ELR (cell line): ENCODE data around the gene GOLGA8H.
"Not testable (repeated sequence)": the region's sequence is repeated elsewhere in the genome, so short reads cannot be mapped to it uniquely, and the experiment has no call there.

Experiments
- DNase-seq: peaks from one replicate; pipeline ENCODE4 v3.0.0-alpha.2; 2015; ENCODE audit warnings: low read depth

Gene GOLGA8H, protein sequence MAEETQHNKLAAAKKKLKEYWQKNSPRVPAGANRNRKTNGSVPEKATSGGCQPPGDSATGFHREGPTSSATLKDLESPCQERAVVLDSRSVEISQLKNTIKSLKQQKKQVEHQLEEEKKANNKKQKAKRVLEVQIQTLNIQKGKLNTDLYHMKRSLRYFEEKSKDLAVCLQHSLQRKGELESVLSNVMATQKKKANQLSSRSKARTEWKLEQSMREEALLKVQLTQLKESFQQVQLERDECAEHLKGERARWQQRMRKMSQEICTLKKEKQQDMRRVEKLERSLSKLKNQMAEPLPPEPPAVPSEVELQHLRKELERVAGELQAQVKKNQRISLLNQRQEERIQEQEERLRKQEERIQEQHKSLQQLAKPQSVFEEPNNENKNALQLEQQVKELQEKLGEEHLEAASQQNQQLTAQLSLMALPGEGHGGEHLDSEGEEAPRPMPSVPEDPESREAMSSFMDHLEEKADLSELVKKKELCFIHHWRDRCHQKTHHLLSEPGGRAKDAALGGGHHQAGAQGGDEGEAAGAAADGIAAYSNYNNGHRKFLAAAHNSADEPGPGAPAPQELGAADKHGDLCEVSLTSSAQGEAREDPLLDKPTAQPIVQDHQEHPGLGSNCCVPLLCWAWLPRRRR

DNA sequence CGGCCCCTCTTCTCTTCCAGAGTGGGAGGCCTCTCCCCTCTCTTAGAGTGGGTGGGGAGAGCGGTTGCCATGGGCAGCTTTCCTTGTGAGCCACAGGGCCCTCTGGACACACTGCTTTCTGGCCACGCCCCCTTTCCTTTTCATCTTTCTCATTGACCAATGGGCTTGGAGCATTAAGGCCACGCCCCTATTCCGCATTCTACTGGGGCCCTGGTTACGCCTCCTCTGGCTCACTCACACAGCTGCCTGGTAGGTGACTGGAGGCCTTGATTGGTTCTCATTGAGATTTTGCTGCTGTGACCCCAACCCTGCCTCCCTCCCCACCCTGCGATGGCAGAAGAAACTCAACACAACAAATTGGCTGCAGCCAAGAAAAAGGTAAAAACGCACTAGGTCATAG, at the start of gene GOLGA8H:
Gene GOLGA8H, plus strand, starts transcription at position 233 of the 400 bp plus-strand sequence. Its CDS starts 98 bp downstream, at position 331.
- DNase-seq: not testable (repeated sequence)

DNA sequence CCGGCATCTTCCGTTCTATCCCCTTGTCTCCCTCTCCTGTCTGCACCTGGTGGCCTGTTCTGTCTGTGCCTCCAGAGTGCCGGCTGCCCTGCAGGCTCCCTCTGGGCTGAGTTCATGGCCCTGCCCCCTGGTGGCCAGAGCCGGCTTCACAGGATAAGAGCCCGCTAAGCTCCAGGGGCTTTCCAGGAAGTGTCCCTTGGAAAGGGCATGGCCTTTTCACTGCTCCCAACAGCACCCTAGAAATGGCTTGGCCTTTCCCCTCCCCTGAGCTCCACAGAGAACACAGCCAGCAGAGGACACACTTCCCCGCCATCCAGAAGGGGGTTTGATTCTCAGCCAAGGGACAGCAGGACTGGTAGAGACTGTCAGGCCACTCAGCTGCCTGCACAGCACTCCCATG, 36.9 kb upstream of the GOLGA8H start:
- DNase-seq: not testable (repeated sequence)

DNA sequence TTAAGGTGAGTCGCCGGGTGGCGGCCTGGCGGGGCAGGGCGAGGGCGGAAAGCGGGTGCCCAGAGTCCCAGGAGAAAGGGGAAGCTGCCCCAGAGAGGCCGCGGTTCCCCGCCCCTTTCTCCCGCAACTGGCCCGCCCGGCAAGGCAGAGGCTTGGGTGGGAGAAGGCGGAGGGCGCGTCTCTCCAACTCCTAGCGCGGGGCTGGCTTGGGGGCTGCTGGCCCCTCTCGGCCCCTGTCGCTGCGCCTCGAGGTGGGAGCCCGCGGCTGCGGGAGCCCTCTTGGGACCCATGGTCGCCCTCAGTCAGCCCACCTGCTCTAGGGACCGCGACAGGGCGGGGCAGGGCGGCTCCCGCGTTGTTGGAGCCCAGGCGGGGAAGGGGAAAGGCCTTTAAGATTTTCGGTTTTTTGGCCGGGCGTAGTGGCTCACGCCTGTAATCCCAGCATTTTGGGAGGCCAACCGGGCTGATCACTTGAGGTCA, 30.8 kb upstream of the GOLGA8H start:
- not testable (repeated sequence) for DNase-seq

DNA sequence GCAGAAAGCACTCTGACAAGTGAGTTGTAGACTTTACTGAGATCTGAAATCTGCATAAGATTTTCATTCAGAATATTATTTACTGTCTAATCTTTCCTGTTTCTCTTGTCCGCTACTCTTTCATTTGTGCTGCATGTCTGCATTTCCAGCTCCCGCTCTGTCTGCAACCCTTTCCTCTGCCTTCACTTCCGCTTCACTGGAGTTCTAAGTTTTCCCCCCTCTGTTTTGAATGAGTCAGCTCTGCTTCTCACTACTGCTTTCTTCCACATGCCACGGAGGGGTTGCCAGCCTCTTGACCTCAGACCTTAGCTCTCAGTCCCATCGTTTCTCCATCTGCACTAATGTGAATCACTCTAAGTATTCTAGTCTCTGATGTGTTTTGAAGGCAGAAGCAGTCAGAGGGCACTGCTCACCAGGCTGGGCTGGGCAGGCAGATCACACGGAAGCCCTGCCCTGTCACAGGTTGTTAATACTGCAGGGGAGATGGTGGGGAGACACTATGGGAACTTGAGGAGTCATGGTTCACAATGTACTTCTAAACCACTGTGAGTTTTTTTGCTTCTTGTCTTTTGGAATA, 24.3 kb upstream of the GOLGA8H start:
- DNase-seq: not testable (repeated sequence)

DNA sequence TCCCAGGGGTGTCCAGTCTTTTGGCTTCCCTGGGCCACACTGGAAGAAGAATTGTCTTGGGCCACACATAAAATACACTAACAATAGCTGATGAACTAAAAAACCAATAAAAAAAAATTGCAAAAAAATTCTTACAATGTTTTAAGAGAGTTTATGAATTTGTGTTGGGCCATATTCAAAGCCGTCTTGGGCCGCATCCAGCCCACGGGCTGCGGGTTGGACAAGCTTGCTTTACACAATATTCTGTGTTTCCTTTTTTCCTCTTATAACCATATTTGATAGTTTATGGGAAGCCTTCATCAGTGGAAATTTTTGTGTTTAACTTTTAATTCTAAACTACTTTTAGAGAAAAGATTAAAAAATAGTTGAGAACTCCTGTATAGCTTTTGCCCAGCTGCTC, 23.1 kb upstream of the GOLGA8H start:
- not testable (repeated sequence) for DNase-seq

DNA sequence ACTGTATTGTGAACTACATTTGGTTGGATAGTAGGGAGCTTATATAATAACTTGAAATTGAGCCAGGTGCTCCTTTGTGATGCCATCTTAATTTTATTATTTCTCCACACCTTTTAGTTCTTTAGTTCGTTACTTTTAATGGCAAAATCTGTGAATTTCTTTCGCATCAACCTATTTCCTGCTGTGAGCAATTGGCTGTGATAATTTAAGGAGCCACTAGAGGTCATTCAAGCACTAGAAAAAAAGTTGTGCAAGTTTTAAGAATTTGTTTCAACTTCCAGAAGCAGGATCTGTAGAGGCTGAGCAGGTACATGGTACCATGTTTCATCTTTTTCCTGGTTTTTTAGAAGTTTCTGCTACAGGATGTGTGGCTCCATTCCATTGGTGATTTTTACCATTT, 4.9 kb upstream of the GOLGA8H start:
- DNase-seq: not testable (repeated sequence)

DNA sequence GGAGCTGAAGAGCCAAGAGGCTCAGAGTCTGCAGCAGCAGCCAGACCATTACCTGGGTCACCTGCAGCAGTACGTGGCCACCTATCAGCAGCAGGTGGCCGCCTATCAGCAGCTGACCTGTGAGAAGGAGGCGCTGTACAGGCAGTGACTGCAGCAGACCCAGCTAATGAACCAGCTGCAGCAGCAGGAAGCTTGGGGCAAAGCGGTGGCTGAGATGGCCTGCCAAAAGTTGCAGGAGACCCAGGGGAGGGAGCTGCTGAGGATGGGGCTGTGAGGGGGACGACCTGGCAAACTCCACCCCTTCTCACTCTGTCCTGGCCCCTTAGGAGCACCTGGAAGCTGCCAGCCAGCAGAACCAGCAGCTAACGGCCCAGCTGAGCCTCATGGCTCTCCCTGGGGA, 8.4 kb downstream of the GOLGA8H start:
- DNase-seq: not testable (repeated sequence)

DNA sequence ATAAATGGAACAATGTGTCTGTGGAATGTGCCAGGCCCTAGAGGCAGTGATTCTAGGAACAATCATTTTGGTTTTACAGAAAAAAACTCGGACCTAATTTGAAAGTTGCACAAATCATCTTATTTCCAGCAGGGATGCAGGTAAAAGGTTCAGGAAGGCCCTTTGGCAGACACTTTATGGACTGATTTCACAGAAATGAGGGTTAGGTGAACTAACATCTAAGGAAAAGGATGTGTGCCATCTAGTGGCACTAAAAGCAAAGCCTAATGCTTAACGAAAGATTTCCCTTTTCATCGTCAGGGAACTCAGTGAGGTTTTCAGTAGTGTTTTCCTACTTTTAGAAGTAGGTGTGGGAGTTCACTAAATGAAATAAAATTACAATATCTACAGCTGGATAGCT, 17.5 kb downstream of the GOLGA8H start:
- DNase-seq: peak; percentile 34

DNA sequence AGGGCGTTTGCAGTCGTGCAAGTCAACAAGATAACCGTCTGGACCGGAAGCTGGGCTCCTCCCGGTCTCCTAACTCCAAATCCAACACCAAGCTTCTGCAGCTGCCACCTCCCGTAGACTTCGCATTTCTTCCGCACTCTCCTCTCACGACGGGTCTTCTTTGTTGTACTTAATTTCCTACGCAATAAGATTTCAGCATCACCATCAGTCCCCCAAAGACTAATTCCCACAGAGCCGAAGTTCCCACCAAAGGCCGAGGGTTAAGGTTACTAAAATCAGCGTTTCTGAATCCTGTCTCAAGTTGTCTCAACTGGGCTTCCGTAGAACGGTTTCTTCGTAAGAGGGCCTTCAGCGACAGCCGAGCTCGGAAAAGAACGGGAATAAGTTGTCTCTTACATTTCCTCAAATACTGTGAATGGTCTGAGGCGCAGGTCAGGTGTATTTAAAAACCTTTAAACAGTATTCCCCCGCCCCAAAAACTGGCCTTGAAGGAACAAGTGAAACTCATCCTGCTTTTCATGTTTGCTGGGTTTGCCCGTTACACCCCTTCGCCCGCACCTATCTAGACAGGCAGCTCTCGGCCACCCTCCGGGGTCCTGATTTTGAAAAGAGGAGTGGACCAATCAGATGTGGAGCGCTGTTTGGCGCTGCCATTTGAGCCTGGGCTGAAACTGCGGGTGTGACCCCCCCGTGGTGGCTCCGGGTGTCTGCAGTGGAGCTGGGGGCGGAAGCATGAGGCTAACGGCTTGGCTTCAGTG, 21.8 kb downstream of the GOLGA8H start, which contains the start of gene ARHGAP11B:
Gene ARHGAP11B, plus strand, starts transcription at position 693 of the 758 bp plus-strand sequence.
- peak; percentile 98 for DNase-seq

DNA sequence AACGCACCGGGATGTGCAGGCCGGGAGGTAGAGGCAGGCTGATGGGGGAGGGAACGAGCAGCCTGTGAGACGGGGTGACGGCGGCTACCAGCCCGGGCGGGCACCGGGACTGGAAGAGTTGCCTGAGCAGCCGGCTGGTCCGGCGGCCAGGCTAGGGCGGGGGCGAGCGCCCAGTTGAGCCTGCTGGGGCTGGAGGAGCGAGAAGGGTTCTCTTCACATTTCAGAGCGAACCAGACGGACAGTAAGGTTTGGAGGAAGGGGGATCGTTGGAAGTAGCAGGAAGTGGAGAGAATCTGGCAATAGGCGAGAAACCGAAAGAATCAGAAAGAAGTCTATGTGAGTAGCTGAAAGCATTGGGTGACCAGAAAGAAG, 22.4 kb downstream of the GOLGA8H start:
- peak; percentile 13 for DNase-seq

DNA sequence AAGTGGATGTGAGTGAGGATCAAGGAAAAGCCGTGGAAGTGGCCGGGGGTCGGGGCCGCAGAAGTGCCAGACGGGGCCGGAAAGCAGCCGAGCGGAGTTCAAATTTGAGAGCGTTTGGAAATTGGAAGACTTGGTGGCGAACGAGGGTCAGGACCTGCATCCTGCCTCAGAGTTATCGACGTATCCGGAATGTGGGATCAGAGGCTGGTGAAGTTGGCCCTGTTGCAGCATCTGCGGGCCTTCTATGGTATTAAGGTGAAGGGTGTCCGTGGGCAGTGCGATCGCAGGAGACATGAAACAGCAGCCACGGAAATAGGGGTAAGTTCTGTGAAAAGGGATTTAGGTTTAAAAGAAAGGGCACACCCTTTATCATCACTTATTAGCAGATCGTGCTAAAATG, 22.8 kb downstream of the GOLGA8H start:
- peak; percentile 36 for DNase-seq

DNA sequence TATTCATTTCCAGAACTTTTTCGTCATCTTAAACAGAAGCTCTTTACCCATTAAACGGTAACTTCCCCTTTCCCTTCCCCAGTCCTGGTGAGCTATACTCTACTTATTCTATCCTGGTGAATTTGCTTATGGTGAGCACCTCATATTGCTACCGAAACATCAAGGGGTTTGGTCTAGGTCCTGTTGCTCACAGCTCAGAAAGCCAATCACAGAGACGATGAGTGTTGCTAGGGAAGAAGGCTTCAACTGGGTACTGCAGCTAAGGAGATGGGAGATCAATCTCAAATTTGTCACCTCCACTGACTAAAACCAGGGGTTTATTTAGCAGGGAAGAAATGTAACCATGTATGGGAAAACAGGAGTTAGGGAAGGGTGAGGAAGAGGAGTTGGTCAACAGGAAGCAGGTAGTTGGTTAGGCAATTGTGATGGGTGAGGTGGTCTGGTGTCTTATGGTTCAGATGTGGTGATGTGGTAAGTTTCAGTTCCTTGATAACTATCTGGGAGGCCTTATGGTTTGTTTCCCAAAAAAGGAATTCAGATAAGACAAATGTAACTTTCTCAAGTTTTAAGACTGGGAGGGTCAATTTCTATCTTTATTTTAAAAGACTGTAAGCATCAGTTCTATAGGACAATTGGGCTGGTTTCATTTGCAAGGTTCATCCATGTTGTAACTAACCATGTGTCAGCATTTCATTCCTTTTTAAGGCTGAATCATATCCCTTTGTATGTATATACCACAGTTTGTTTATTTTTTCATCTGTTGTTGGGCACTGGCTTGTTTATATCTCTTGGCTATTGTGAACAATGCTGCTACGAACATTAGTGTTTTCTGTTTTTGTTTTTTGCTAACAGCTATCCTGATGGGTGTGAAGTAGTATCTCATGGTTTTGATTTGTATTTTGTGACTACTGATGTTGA, 46.4 kb downstream of the GOLGA8H start:
- peak; percentile 76 for DNase-seq

DNA sequence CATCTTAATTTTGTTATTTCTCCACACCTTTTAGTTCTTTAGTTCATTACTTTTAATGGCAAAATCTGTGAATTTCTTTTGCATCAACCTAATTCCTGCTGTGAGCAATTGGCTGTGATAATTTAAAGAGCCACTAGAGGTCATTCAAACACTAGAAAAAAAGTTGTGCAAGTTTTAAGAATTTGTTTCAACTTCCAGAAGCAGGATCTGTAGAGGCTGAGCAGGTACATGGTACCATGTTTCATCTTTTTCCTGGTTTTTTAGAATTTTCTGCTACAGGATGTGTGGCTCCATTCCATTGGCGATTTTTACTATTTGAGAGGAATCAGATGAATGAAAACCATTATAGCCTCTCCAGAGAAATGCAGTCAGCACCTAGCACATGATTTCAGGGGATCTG, 57.3 kb downstream of the GOLGA8H start:
- peak; percentile 24 for DNase-seq
